ENCODE data around the gene SKAP2. TPM values are rescaled to one million over a fixed set of nuclear protein-coding genes. Genes with fewer than 3 reads are reported as not detected.
A peak's percentile ranks its signal among the peaks of the same experiment; 100 is the strongest.

The SKAP2 gene
- total RNA-seq, 4 donors from 2014 or later = 54.3 to 83.1 (median 76.1) TPM

- no peaks in the 10 kb centered on the region for H3K27me3 ChIP-seq
- no peaks in the 10 kb centered on the region for H3K9me3 ChIP-seq
- ATAC-seq = peak; percentile 63
- TF ChIP-seq POLR2A (IDR thresholded peaks at IDR 0.05) (no peak), EP300 (IDR thresholded peaks at IDR 0.05) (no peak), CTCF (IDR thresholded peaks at IDR 0.05) (peak; percentile 59 to 71 (median 68)), POLR2AphosphoS5 (IDR thresholded peaks at IDR 0.05) (peak; percentile 71)
- WGBS, 2 donors (ENCODE audit: low coverage in 1 of 2) = 7 to 25% methylated on average over 2 of the region's 2 CpGs
- H3K4me1 ChIP-seq = peaks cover 3 to 96% (median 13%) of the 10 kb centered on the region in 3 donors
- H3K4me3 ChIP-seq = no peak overlapping the region
- no peaks in the 10 kb centered on the region for H3K36me3 ChIP-seq
- H3K27ac ChIP-seq = peak overlapping the region; percentile 20 to 69 (median 54)
Observed at GRCh38 chr7:26686448-26686981, 177.9 kb downstream of the SKAP2 start.

GRCh38 chr7:26685606-26686005 lies 178.8 kb downstream of the SKAP2 start:
- H3K4me3 ChIP-seq = no peak overlapping the region
- H3K27ac ChIP-seq = peak overlapping the region in 3 of 4 donors; percentile 5 to 69 (median 51)
- peaks cover 3 to 87% (median 13%) of the 10 kb centered on the region in 3 donors for H3K4me1 ChIP-seq
- no peaks in the 10 kb centered on the region for H3K9me3 ChIP-seq
- H3K36me3 ChIP-seq = peaks cover 0 to 4% of the 10 kb centered on the region in 2 donors
- H3K27me3 ChIP-seq = no peaks in the 10 kb centered on the region
- no peak for ATAC-seq
- 4 to 25% methylated on average over 4 of the region's 4 CpGs for WGBS, 2 donors (ENCODE audit: low coverage in 1 of 2)
- TF ChIP-seq EP300 (IDR thresholded peaks at IDR 0.05) (no peak), POLR2AphosphoS5 (IDR thresholded peaks at IDR 0.05) (no peak), POLR2A (IDR thresholded peaks at IDR 0.05) (no peak), CTCF (IDR thresholded peaks at IDR 0.05) (no peak)

- TF ChIP-seq POLR2AphosphoS5 (IDR thresholded peaks at IDR 0.05) (no peak), EP300 (IDR thresholded peaks at IDR 0.05) (no peak), CTCF (IDR thresholded peaks at IDR 0.05) (no peak), POLR2A (IDR thresholded peaks at IDR 0.05) (no peak)
- ATAC-seq = no peak
- Histone ChIP-seq H3K36me3 (peaks cover 0 to 4% of the 10 kb centered on the region in 2 donors), H3K4me3 (no peak overlapping the region), H3K9me3 (no peaks in the 10 kb centered on the region), H3K4me1 (peaks cover 3 to 75% (median 8%) of the 10 kb centered on the region in 3 donors), H3K27me3 (no peaks in the 10 kb centered on the region), H3K27ac (peak overlapping the region; percentile 21 to 51 (median 32))
- 41 to 55% methylated on average over 2 to 3 of the region's 3 CpGs for WGBS, 2 donors (ENCODE audit: low coverage in 1 of 2)
Observed at GRCh38 chr7:26684447-26684846, 179.9 kb downstream of the SKAP2 start.

- TF ChIP-seq CTCF (IDR thresholded peaks at IDR 0.05) (no peak), POLR2AphosphoS5 (IDR thresholded peaks at IDR 0.05) (no peak), POLR2A (IDR thresholded peaks at IDR 0.05) (no peak), EP300 (IDR thresholded peaks at IDR 0.05) (no peak)
- H3K4me3 ChIP-seq = no peak overlapping the region
- 57 to 88% methylated on average over 1 of the region's 1 CpG for WGBS, 2 donors (ENCODE audit: low coverage in 1 of 2)
- H3K27ac ChIP-seq = no peak overlapping the region
- H3K4me1 ChIP-seq = peaks cover 3 to 63% (median 8%) of the 10 kb centered on the region in 3 donors
- peaks cover 0 to 4% of the 10 kb centered on the region in 2 donors for H3K36me3 ChIP-seq
- H3K27me3 ChIP-seq = no peaks in the 10 kb centered on the region
- ATAC-seq = no peak
- H3K9me3 ChIP-seq = no peaks in the 10 kb centered on the region
Observed at GRCh38 chr7:26683277-26683676, 181.1 kb downstream of the SKAP2 start.

GRCh38 chr7:26681819-26682418 lies 182.5 kb downstream of the SKAP2 start:
- H3K4me1 ChIP-seq = peaks cover 3 to 51% (median 8%) of the 10 kb centered on the region in 3 donors
- WGBS, 2 donors (ENCODE audit: low coverage in 1 of 2) = 56 to 71% methylated on average over 3 of the region's 3 CpGs
- no peak overlapping the region for H3K4me3 ChIP-seq
- H3K27me3 ChIP-seq = no peaks in the 10 kb centered on the region
- TF ChIP-seq CTCF (IDR thresholded peaks at IDR 0.05) = peak; percentile 36 to 81 (median 52)
- TF ChIP-seq POLR2AphosphoS5 (IDR thresholded peaks at IDR 0.05) = no peak
- no peak for TF ChIP-seq EP300 (IDR thresholded peaks at IDR 0.05)
- no peaks in the 10 kb centered on the region for H3K9me3 ChIP-seq
- H3K36me3 ChIP-seq = peaks cover 0 to 4% of the 10 kb centered on the region in 2 donors
- no peak for ATAC-seq
- H3K27ac ChIP-seq = no peak overlapping the region
